Hematopoietic multipotent progenitor cell treated with erythropoietin and hydrocortisone succinate and interleukin-3 and kit ligand, for 8 days (in vitro differentiated cells): ENCODE results near the gene DHCR24.

Experiments
- DNase-seq: peaks from one replicate; pipeline ENCODE4 v3.0.0-alpha.2; 2015

The DHCR24 gene

GRCh38 chr1:54842206-54842915, 44.6 kb downstream of the DHCR24 start:
- DNase-seq, result no peak

DNA sequence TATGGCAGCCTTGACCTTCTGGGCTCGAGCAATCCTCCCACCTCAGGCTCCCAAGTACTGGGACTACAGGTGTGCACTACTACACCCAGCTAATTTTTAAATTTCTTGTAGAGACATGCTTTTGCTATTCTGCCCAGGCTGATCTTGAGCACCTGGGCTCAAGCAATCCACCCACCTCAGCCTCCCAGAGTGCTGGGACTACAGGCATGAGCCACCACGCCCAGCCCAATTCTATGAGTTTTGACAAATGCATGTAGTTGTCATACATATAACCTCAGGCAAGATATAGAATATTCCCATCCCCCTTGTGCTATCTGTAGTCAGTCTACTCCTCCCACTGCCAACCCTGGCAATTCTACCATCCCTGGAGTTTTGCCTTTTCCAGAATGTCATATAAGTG, 47.2 kb downstream of the DHCR24 start:
- DNase-seq, result no peak

- no peak for DNase-seq
Observed at GRCh38 chr1:54838565-54839180, 48.3 kb downstream of the DHCR24 start.

DNA sequence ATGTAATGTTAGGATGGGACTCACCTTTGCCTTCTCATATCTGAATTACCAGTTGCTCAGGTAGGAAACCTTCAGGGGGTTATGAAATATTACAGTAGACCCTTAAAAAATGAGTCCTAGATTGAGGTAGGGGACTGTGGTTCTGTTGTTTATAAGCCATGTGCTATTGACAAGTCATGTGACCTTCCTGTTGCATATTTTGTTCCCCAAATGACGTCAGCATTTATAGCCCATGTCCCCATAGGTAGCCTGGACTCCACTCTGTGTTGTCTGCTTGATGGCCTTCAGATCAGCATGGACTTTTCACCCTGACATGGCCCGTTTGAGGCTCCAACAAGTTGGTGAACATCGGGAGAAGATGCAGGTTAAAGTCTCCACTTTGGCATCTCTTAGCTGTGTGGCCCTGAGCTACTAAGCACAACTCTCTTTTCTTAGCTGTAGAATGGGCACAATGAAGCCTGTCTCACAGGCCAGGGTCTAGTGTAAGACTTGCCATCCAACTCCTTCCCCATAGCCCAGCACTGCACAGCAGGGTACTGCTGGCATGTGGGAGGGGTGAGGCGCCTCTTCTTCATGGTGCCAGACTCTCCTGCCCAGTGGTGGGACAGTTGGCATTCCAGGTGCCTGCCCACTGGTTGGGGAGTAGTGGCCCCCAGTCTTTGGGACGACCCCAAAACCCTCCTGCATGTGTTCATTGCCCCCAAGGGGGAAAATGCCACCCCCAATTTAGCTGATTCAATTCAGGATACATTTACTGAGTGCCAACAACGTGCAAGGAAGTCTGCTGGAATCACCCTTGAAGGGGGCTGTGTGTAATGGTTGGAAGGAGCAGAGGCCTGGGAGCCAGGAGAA, 49.8 kb downstream of the DHCR24 start:
- DNase-seq, result no peak

- no peak for DNase-seq
Observed at GRCh38 chr1:54836594-54836993, 50.4 kb downstream of the DHCR24 start.

DNA sequence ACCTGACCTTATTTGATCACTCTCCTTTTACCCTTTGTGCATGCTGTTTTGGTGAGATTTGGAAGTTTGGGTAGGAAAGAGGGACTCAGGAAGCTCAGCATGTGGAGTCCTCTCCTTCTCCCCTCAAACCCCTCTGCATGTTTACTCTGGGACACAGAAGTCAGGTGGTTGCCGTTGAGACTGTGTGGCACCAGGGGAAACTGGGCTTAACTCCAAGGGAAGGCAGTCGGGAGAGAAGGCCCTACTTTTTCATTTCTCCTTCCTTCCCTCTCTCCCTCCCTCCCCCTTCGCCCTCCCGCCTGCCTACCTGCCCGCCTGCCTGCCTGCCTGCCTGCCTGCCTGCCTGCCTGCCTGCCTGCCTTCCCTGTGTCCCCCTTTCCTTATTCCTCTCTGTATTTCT, 51.0 kb downstream of the DHCR24 start:
- no peak for DNase-seq

- DNase-seq, result no peak
Observed at GRCh38 chr1:54835131-54835898, 51.7 kb downstream of the DHCR24 start.

- no peak for DNase-seq
Observed at GRCh38 chr1:54834007-54834541, 52.9 kb downstream of the DHCR24 start.

DNA sequence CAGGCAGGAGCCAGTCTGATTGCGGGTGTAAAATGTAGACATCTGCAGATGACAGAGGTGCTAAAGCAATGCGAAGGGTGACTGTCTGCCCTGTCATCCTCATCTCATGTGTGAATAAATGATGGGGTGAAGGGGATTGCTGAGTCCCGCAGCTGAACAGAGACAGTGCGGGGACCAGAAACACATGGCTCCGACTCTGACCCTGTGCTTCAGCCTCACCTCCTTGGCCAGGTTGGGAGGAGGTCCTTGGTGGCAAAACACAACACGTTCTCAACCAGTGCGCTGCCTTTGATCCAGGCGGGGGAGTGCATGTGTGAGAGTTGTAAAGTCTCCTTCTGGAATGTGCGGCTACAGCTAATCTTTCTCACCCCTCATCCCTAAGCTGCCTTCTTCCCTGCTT, 53.9 kb downstream of the DHCR24 start:
- DNase-seq, result no peak

DNA sequence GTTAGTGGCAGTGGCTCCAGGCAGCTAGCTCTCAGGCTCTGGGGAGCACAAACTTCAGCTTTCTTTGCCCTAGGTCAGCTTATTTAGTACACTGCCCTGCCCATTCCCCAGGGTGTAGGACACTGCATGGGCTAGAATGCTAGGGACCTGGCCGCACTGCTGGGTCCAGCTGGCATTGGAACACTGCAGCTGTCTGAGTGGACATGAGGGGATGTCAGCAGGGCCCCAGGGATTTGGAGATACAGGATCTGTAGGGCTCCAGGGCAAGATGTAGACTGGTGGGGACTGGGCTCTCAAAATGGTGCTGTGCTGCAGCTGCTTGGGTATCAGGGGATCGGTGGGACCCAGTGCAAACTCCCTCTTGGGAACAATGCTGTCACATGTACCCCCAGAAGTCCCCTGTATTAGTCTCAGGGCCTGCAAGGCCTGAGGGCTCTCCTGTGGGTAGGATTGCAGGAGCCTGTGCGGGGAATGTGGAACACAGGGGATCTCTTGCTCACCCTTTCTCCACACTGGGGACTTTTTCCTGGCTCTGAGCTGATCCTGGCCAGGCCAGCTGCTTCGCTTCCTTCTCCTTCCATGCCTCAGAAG, 60.7 kb downstream of the DHCR24 start:
- DNase-seq, result no peak

GRCh38 chr1:54825696-54826095, 61.3 kb downstream of the DHCR24 start:
- no peak for DNase-seq

DNA sequence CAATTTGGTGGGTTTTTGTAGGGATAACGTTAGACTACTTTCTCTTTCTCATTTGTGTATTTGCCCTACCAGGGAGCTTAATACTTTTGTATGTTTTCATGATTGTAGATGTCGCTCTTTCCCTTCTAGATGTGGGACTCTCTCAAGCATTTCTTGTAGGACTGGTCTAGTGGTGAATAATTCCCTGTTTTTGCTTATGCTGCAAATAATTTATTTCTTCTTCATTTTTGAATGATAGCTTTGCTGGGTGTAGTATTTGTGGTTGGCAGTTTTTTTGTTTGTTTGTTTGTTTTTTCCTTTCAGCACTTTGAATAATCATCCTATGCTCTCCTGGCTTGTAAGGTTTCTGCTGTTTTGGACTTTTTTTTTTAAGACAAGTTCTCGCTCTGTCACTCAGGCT, 63.3 kb downstream of the DHCR24 start:
- DNase-seq, result no peak

DNA sequence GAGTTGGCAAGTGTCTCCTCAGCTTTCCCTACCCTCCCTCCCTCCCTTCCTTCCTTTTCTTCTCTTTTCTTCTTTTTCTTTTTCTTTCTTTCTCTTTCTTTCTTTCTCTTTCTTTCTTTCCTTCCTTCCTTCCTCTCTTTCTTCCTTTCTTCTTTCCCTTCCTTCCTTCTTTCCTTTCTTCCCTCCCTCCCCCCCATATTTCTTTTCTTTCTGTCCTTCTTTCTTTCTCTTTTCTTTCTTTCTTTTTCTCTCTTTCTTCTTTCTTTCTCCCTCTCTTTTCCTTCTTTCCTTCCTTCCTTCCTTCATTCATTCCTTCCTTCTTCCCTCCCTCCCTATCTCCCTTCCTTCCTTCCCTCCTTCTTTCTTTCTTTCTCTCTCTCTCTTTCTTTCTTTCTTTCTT, 67.3 kb downstream of the DHCR24 start:
- no peak for DNase-seq

- DNase-seq, result no peak
Observed at GRCh38 chr1:54819195-54819536, 67.8 kb downstream of the DHCR24 start.

GRCh38 chr1:54818461-54819194, 68.4 kb downstream of the DHCR24 start:
- no peak for DNase-seq

GRCh38 chr1:54816951-54817350, 70.0 kb downstream of the DHCR24 start:
- no peak for DNase-seq

DNA sequence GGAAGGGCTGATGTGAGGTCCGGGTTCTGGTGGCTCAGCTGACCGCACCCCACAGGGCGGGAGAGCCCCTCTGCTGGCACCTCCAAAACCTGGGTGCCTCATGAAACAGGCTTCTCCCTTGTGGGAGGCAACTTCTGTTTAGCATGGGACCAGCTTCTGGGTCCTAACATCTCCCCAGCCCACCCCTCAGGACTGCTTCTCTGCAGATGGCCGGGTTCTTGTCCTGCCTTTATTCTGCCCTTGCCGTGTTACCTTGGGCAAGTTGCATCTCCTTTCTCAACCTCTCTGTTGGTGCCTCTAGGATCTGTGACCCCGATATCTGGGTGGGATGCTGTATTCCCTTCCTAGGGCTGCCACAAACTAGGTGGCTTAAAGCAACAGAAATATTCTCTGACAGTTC, 70.9 kb downstream of the DHCR24 start:
- no peak for DNase-seq

DNA sequence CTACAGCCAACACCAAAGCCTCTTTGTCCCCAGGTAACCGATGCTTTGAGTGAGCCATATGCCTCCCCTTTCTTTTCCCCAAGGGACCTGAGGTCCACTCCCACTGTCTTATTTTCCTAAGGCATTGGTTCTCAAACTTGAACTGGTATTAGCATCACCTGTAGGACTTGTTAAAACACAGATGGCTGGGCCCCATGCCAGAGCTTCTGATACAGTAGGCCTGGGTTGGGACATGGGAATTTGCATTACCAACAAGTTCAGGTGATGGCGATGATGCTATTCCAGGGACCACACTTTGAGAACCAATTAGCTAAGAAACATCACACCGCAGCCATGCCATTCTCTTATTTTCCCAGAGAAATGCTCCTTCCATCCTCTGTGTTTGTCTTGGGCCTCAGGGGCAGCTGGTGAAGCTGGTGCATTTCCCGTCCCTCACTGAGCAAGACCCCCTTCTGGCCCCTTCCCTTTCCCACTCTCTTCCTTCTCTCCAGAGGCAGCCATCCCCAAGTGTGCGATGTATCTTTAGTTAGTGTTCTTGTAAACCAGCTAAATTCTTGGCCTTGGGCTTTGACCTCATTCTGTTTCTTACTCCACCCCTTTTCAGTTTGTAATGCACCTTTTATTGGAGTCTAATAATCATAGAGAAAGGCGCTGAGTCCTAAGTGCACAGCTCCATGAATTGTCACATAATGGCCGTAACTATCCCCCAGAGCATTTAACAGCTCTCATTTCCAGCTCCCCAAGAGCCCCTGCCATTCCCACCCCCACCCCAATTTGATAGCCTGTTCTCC, 71.7 kb downstream of the DHCR24 start:
- no peak for DNase-seq

DNA sequence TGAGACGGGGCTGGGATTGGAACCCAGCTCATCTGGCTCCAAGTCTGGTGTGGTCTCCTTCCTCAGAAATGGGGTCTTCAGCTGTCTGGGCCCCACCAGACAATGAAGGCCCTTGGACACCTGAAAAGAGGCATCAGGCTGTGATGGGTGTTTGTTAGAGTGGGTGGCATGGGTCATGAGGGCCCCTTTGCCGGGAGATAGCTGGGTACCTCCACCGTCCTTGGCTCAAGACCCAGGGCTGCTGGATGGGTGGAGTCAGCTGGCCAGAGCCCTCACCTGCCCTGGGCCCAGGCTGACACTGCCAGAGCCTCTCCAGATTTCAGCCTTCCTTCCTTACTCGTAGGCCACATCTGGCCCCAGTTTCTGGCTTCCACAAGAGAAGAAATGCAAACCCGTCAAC, 72.4 kb downstream of the DHCR24 start:
- DNase-seq, result no peak

DNA sequence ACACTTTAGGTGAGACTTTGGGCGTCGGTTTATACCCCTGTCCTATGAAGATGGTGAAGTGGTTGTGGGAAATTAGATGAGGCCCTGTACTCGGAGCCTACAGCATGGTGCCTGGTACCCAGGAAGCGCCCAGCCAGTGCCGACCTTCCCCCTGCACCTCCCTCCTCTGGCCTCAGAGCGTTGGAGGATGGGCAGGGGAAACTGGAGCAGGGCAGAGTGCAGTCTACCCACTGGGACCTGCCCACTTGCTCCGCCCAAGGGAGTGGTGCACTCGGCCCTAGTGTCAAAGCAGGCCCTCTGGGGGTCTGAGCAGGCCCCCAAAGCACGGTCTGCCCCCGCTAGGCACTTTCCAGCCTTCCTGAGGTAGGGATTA, 72.9 kb downstream of the DHCR24 start:
- no peak for DNase-seq

GRCh38 chr1:54813485-54814125, 73.4 kb downstream of the DHCR24 start:
- no peak for DNase-seq
